Cardiac fibroblast (primary cell): Measurements from ENCODE around the gene TXNRD2.
A peak's percentile ranks its signal among the peaks of the same experiment; 100 is the strongest.

ENCODE experiments used
- DNase-seq, 2 donors: peaks; one replicate each; pipeline versions ENCODE4 v3.0.0 to v3.0.0-alpha.2; 2010; ENCODE audit warnings: low read depth in 2 of 2
- H3K4me3 ChIP-seq, 2 donors: replicated peaks in 1 of 2; 1 replicate in 1 of 2; 2 replicates in 1 of 2; pipeline ENCODE4 v1.5.1; 2011; ENCODE audit warnings: low read depth in 2 of 2, low read length in 2 of 2, mild to moderate bottlenecking in 2 of 2, moderate library complexity in 1 of 2
- CTCF ChIP-seq: IDR thresholded peaks from one replicate; pipeline ENCODE4 v1.5.1; 2011; ENCODE audit warnings: low read depth, mild to moderate bottlenecking, low read length, inconsistent platforms

Gene TXNRD2

GRCh38 chr22:19974268-19974861 lies 32.7 kb upstream of the TXNRD2 start:
- TF ChIP-seq CTCF, result no peak
- peak; percentile 45 to 74 for DNase-seq
- no peak overlapping the region for H3K4me3 ChIP-seq

DNA sequence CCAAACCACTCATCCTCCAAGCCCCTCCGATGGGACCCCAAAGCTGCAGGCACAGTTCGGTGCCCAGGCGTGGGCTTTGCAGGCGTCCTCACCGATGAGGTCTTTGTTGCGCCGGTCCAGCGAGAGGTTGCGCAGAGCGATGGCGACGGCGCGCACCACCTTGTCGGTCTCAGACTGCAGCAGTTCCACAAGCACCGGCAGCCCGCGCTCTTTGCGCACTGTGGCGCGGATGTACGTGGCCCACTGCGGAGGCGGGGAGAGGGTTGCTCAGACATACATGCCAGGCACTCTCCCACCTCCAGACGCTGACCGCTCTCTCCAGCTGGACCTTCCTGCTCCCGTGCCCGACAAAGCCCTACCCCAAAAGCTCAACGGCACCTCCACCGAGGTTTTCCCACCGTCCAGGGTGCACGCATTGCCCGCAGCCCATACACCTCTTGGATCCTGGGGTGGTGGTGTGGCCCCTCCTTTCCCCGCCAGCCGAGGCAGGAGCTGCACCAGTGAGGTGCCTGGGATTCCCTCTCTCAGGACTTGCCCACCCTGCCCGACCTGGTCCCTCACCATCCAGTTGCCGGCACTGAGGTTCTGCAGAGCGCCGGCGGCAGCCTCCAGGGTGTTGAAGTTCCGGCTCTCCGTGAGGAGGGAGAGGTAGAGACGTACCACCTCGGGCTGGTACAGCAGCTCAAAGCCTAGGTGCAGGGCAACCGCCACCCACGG lies 32.1 kb upstream of the TXNRD2 start:
- DNase-seq, result no peak
- no peak overlapping the region for H3K4me3 ChIP-seq
- TF ChIP-seq CTCF, result no peak

DNA sequence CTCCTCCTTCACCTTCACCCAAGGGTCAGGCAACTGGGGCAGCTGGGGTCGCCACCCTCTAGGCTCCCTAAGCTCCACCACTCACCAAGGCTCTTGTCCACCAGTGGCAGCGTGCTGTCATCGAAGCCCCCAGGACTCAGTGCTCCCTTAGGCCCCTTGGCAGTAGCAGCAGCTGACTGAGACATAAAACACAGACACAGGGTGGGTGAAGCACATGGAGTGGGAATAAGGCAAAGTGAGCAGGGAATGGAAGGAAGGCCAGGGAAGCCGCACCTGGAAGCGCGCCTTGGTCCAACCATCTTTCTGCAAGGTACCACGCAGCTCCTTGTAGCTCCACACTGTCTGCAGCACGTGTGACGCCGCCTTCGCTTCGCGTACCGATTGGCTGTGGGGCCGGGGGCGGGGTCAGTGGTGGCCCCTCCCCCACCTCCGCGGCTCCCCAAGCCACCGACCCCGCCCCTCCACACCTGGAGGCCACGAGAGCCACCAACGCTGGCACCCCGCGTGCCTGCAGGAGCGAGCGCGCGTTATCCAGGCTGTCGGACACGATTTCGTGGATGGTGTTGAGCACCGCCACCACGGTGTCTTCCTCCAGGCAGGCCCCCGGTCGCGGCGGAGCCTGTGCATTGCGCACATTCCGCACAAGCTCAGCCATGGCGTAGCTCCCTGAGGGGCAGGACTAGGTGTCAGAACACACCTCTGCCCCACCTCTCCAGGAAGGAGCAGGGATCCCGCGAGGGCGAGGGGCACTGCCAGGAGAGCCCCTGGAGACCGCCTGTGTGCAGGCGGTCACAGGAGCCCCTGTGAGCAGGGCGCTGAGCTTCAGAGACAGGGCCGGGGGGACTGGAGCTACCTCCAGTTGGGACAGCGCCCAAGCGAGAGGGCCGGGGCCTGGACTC lies 31.3 kb upstream of the TXNRD2 start:
- no peak for TF ChIP-seq CTCF
- no peak for DNase-seq
- H3K4me3 ChIP-seq, result no peak overlapping the region

DNA sequence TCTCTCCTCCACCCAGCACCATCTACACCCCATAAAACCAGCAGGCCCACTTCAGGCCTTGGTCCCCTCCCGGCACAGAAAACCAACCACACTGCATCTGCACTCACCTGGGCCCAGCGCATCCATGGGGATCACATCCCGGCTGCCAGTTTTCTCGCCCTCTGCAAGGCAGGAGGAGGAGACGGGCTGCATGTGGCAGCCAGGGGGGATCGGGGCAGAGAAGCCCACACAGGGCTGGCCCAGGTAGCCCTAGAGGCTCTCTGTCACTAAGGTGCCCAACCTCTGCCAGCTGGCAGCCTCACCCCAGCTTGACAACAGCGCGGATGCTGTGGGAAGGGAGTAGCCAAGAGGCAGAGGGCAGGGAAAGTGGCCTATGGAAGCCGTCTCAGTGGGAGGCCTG lies 30.6 kb upstream of the TXNRD2 start:
- DNase-seq, result no peak
- H3K4me3 ChIP-seq, result no peak overlapping the region
- no peak for TF ChIP-seq CTCF

GRCh38 chr22:19971276-19972124 lies 29.9 kb upstream of the TXNRD2 start:
- TF ChIP-seq CTCF, result no peak
- DNase-seq, result no peak
- no peak overlapping the region for H3K4me3 ChIP-seq
